KMS-11 (cell line): Measurements from ENCODE around the gene UBXN4.

ENCODE experiments used
- H2AFZ ChIP-seq: fragments of 200-600 bp; sonication (generic); 2 replicates; pipeline ENCODE4 v1.6.1; 2016; ENCODE audit warnings: antibody characterized with exemption, mixed run types, low read depth
- H3K27ac ChIP-seq: fragments of 200-600 bp; sonication (generic); 2 replicates; pipeline ENCODE4 v1.6.1; 2016; ENCODE audit warnings: mild to moderate bottlenecking, mixed run types
- H3K27me3 ChIP-seq: fragments of 200-600 bp; sonication (generic); 2 replicates; pipeline ENCODE4 v1.6.1; 2017; ENCODE audit warnings: mild to moderate bottlenecking, low read depth, mixed run types, moderate library complexity; ENCODE audit not compliant: insufficient read depth
- H3K36me3 ChIP-seq: fragments of 200-600 bp; sonication (generic); 2 replicates; pipeline ENCODE4 v1.6.1; 2017; ENCODE audit warnings: mild to moderate bottlenecking, mixed run types; ENCODE audit not compliant: insufficient read depth
- H3K4me1 ChIP-seq: fragments of 200-600 bp; sonication (generic); 2 replicates; pipeline ENCODE4 v1.6.1; 2016; ENCODE audit warnings: mild to moderate bottlenecking, low read depth, mixed run types; ENCODE audit not compliant: poor library complexity, severe bottlenecking
- H3K4me2 ChIP-seq: fragments of 200-600 bp; sonication (generic); 2 replicates; pipeline ENCODE4 v1.7.0; 2016; ENCODE audit warnings: mild to moderate bottlenecking, mixed run types
- H3K4me3 ChIP-seq: fragments of 200-600 bp; sonication (generic); IDR thresholded peaks from 2 replicates; pipeline ENCODE4 v1.6.1; 2017; ENCODE audit warnings: low read depth, low read length, mixed read lengths; ENCODE audit not compliant: insufficient read depth
- H3K79me2 ChIP-seq: fragments of 200-600 bp; sonication (generic); 2 replicates; pipeline ENCODE4 v1.6.1; 2016; ENCODE audit warnings: low read depth, mixed run types; ENCODE audit not compliant: insufficient read depth
- H3K9ac ChIP-seq: fragments of 200-600 bp; sonication (generic); 2 replicates; pipeline ENCODE4 v1.6.1; 2016; ENCODE audit warnings: mild to moderate bottlenecking, mixed run types
- H4K20me1 ChIP-seq: fragments of 200-600 bp; sonication (generic); 2 replicates; pipeline ENCODE4 v1.6.1; 2016; ENCODE audit warnings: mild to moderate bottlenecking, mixed run types; ENCODE audit not compliant: insufficient read depth
- TF ChIP-seq, protein P1 (sequence below): fragments of 200-600 bp; sonication (generic); conservative IDR thresholded peaks from 2 replicates; pipeline ENCODE4 v1.6.1; 2017; ENCODE audit warnings: low read depth, mild to moderate bottlenecking, antibody characterized with exemption, low read length, moderate library complexity, mixed read lengths

The UBXN4 gene

GRCh38 chr2:135822855-135823254 lies 81.2 kb downstream of the UBXN4 start:
- Histone ChIP-seq H2AFZ (no peak overlapping the region), H3K4me3 (no peak overlapping the region), H3K27me3 (no peaks in the 10 kb centered on the region), H3K79me2 (no peaks in the 10 kb centered on the region), H3K27ac (no peak overlapping the region), H3K4me2 (no peak overlapping the region), H3K36me3 (no peaks in the 10 kb centered on the region), H3K9ac (no peak overlapping the region), H4K20me1 (no peaks in the 10 kb centered on the region), H3K4me1 (no peaks in the 10 kb centered on the region)
- TF ChIP-seq, protein P1, sequence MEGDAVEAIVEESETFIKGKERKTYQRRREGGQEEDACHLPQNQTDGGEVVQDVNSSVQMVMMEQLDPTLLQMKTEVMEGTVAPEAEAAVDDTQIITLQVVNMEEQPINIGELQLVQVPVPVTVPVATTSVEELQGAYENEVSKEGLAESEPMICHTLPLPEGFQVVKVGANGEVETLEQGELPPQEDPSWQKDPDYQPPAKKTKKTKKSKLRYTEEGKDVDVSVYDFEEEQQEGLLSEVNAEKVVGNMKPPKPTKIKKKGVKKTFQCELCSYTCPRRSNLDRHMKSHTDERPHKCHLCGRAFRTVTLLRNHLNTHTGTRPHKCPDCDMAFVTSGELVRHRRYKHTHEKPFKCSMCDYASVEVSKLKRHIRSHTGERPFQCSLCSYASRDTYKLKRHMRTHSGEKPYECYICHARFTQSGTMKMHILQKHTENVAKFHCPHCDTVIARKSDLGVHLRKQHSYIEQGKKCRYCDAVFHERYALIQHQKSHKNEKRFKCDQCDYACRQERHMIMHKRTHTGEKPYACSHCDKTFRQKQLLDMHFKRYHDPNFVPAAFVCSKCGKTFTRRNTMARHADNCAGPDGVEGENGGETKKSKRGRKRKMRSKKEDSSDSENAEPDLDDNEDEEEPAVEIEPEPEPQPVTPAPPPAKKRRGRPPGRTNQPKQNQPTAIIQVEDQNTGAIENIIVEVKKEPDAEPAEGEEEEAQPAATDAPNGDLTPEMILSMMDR: no peak

- Histone ChIP-seq H3K9ac (no peak overlapping the region), H3K4me2 (no peak overlapping the region), H3K4me1 (no peaks in the 10 kb centered on the region), H4K20me1 (no peaks in the 10 kb centered on the region), H3K27ac (no peak overlapping the region), H3K4me3 (no peak overlapping the region), H3K36me3 (no peaks in the 10 kb centered on the region), H3K27me3 (no peaks in the 10 kb centered on the region), H2AFZ (no peak overlapping the region), H3K79me2 (no peaks in the 10 kb centered on the region)
- TF ChIP-seq, protein P1: no peak
Measured at GRCh38 chr2:135825131-135825530, 83.5 kb downstream of the UBXN4 start.

GRCh38 chr2:135825550-135826176 lies 84.0 kb downstream of the UBXN4 start:
- H2AFZ ChIP-seq: no peak overlapping the region

GRCh38 chr2:135826544-135826943 lies 84.9 kb downstream of the UBXN4 start:
- Histone ChIP-seq H3K4me1 (no peaks in the 10 kb centered on the region), H3K4me3 (no peak overlapping the region), H3K79me2 (no peaks in the 10 kb centered on the region), H3K27me3 (no peaks in the 10 kb centered on the region), H3K9ac (no peak overlapping the region), H3K4me2 (no peak overlapping the region), H2AFZ (no peak overlapping the region), H4K20me1 (no peaks in the 10 kb centered on the region), H3K36me3 (no peaks in the 10 kb centered on the region), H3K27ac (no peak overlapping the region)
- TF ChIP-seq, protein P1: no peak

More at GRCh38 chr2:135825550-135826176, 84.0 kb downstream of the UBXN4 start:
- no peak overlapping the region for H3K27ac ChIP-seq
- no peaks in the 10 kb centered on the region for H3K27me3 ChIP-seq
- no peak overlapping the region for H3K4me3 ChIP-seq
- no peaks in the 10 kb centered on the region for H3K79me2 ChIP-seq
- TF ChIP-seq, protein P1: no peak
- H3K36me3 ChIP-seq: no peaks in the 10 kb centered on the region
- no peaks in the 10 kb centered on the region for H4K20me1 ChIP-seq
- no peaks in the 10 kb centered on the region for H3K4me1 ChIP-seq
- no peak overlapping the region for H3K4me2 ChIP-seq
- H3K9ac ChIP-seq: no peak overlapping the region
